A673 (cell line): Measurements from ENCODE around the gene MRPL14.

Experiments
- CTCF ChIP-seq: fragments of 300-800, 200-600 bp; sonication (generic); conservative IDR thresholded peaks from 2 replicates; pipeline ENCODE4 v1.5.1; 2017; ENCODE audit warnings: low read depth, mild to moderate bottlenecking, antibody characterized with exemption, low read length, moderate library complexity, mixed read lengths
- EZH2 ChIP-seq: fragments of 200-600 bp; sonication (generic); IDR thresholded peaks from 2 replicates; pipeline ENCODE4 v1.6.1; 2017; ENCODE audit warnings: borderline replicate concordance, low read depth, mild to moderate bottlenecking, mixed read lengths, antibody characterized with exemption, low read length; ENCODE audit not compliant: poor library complexity, severe bottlenecking

GRCh38 chr6:44075647-44076355, 51.5 kb downstream of the MRPL14 start:
- no peak for TF ChIP-seq CTCF
- TF ChIP-seq EZH2, result no peak
